T follicular helper cell (primary cell): ENCODE measurements around the gene TFDP1.
"Not testable (repeated sequence)": the region's sequence is repeated elsewhere in the genome, so short reads cannot be mapped to it uniquely, and the experiment has no call there.

Source experiments
- DNase-seq: peaks from one replicate; pipeline ENCODE4 v3.0.0-alpha.2; 2020; ENCODE audit warnings: low read depth

Gene TFDP1

GRCh38 chr13:113616991-113617749 is 32.6 kb downstream of the TFDP1 start:
- DNase-seq, result no peak

DNA sequence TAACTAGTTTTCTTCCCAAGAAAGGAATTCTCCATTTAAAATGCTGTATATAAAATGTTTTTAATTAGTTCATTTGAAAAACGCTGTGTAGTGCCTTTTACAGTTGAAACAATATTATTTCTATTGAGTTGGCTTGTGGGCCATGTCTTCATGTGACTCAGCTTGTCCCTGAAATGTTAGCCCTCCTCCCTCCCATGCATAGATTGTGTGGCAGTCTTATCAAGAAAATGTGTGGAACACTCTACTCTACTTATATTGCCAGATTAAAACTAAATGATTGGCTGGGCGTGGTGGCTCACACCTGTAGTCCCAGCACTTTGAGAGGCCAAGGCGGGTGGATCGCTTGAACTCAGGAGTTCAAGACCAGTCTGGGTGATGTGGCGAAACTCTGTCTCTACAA is 33.4 kb downstream of the TFDP1 start:
- no peak for DNase-seq

DNA sequence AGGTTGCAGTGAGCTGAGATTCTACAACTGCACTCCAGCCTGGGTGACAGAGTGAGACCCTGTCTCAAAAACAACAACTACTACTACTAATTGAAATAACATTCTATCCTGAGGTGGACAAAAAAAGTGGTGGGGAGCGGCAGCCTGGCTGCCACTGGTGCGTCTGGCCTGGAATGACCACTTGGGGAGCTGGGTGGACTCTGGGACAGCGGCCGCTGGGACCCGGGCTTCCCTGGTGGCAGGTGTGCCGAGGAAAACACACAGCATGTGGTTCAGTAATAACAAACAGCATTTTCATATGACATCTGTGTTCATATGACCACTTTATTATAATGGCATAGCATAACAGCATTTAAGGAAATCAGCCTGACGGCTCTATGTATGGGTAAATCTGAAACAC is 33.9 kb downstream of the TFDP1 start:
- no peak for DNase-seq

DNA sequence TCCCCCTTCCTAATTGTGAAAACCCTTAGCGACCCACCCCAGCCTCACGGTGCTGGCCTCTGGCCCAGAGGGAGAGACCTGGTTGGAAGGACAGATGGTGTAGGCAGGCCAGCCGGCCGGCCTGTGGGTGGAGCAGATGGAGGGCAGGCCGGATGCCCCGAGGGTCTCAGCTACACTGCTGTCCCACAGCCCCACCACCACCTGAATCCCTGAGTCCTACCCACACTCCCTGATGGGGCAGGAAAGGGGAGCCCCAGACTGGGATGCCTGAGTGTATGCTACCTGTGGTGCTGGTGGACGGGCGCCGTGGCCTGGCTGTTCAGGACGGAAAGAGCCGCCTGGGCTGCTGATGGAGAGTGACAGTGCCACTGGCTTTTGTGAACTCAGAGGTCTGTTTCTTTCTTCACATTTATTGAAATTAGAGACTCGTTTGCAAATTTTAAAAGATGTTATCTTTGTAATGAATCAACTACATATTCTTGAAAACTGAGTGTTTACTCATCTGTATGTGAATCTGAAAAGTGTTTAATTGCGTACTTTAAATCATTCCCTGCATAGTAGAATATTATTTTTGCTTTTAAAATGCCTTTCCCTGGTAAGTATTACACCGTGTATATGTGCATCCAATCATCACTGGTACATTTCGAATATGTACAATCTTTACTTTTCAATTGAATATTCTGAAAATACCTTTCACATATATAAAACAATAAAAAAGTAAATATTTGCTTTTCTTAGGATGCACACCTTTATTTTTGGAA is 35.7 kb downstream of the TFDP1 start:
- no peak for DNase-seq

- DNase-seq, result no peak
Observed at GRCh38 chr13:113621046-113621445, 36.5 kb downstream of the TFDP1 start.

DNA sequence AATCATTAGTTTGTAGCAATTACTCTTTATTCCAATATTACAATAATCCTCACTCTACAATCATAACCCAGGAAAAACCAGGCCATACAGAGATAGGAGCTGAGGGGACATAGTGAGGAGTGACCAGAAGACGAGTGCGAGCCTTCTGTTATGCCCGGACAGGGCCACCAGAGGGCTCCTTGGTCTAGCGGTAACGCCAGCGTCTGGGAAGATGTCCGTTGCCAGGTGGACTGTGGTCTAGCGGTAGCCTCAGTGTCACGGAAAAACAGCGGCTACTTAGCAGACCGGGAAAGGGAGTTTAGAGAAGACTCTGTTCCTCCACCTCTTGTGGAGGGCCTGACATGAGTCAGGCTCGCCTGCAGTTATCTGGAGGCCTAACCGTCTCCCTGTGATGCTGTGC is 36.9 kb downstream of the TFDP1 start:
- DNase-seq, result not testable (repeated sequence)

DNA sequence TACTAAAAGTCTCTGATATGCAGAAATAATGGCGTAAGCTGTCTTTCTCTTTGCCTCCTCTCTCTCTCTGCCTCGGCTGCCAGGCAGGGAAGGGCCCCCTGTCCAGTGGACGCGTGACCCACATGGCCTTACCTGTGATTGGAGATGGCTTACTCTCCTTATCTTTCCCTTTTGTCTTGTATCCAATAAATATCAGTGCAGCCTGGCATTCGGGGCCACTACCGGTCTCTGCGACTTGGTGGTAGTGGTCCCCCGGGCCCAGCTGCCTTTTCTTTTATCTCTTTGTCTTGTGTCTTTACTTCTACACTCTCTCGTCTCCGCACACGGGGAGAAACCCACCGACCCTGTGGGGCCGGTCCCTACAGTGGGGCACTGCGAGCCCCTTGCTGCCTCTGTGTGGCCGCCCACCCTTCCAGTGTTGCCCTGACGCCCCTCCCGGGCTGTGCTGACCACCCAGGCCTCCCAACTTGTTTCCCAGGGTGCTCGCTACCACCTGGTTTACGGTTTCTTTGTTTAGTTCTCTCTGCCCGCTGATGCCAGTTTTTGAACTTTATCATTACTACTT is 37.5 kb downstream of the TFDP1 start:
- DNase-seq, result not testable (repeated sequence)

DNA sequence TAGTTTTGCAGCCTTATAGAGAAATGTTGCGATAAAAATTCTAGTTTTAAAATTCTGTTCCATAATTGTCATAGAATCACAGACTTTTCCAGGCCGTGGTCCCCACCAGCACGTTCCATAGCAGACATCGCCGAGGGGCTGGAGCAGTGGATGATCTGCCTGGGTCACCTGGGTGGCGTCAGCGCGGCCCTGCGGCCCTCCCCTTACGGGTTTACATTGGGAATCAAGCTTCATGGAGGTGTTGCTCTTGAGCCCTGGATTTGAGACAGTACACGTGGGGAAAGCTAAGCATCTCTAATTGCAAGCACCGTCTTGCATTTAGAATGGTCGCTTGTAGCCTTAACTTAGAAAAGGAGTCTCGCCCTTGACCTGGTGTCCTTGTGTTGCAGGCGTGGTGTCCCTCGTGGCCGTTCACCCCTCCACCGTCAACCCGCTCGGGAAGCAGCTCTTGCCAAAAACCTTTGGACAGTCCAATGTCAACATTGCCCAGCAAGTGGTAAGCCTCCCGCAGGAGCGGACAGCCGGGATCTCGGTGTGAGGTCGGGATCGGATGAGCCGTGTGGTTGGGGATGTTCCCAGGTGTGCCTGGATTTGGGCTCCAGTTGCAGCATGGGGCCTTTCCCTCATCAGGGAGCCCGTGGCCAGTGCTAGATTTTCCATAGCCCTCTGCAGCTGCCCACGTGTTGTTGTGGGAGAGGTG is 38.4 kb downstream of the TFDP1 start:
- DNase-seq, result no peak

- DNase-seq, result no peak
Observed at GRCh38 chr13:113623491-113624234, 39.1 kb downstream of the TFDP1 start.

GRCh38 chr13:113624235-113624587 is 39.7 kb downstream of the TFDP1 start:
- DNase-seq, result no peak

DNA sequence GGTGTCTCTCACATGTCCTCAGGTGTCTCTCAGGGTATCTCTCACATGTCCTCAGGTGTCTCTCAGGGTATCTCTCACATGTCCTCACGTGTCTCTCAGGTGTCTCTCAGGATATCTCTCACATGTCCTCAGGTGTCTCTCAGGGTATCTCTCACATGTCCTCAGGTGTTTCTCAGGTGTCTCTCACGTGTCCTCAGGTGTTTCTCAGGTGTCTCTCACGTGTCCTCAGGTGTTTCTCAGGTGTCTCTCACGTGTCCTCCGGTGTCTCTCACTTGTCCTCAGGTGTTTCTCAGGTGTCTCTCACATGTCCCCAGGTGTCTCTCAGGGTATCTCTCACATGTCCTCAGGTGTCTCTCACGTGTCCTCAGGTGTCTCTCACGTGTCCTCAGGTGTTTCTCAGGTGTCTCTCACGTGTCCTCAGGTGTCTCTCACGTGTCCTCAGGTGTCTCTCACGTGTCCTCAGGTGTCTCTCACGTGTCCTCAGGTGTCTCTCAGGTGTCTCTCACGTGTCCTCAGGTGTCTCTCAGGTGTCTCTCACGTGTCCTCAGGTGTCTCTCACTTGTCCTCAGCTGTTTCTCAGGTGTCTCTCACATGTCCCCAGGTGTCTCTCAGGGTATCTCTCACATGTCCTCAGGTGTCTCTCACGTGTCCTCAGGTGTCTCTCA is 40.2 kb downstream of the TFDP1 start:
- not testable (repeated sequence) for DNase-seq

GRCh38 chr13:113625965-113626721 is 41.6 kb downstream of the TFDP1 start:
- no peak for DNase-seq

DNA sequence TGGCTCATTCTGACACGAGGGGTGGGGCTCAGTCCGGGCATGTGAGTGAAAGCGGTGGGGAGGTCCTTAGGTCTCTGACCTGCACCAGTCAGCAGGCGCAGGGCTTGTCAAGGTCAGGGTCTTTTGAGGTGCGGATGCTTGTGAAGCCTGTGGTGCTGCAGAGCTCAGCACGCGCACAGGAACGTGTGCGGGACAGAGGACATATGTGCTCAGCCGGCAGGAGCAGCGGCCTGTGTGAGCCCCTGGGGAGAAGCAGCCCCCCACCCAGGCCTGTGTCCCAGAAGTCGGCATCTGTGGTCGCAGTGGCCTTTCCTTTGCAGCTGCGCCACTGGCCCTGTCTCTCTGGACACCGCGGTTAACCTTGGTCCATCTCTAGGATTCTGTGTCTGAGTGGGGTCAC is 42.6 kb downstream of the TFDP1 start:
- no peak for DNase-seq

GRCh38 chr13:113628291-113629270 is 44.0 kb downstream of the TFDP1 start:
- no peak for DNase-seq

- DNase-seq, result no peak
Observed at GRCh38 chr13:113629866-113630265, 45.3 kb downstream of the TFDP1 start.

DNA sequence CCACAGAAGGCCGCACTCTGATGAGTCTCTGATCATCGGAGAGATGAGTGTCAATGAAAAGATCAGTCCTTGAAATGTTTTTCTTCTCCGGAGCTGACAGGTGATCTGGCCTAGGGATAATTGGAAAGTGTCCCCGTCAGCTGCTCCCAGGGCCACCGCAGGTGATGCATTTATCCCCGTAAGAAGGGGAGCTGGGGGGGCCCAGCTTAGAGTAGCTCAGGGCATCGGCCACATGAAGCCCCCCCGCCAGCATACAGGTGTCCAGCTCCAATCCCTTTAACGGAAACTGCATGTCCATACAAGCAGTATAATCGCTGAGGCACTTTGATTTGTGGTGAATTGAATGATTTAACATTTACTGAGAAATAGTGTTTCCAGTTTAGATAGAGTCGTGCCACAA is 45.7 kb downstream of the TFDP1 start:
- no peak for DNase-seq

DNA sequence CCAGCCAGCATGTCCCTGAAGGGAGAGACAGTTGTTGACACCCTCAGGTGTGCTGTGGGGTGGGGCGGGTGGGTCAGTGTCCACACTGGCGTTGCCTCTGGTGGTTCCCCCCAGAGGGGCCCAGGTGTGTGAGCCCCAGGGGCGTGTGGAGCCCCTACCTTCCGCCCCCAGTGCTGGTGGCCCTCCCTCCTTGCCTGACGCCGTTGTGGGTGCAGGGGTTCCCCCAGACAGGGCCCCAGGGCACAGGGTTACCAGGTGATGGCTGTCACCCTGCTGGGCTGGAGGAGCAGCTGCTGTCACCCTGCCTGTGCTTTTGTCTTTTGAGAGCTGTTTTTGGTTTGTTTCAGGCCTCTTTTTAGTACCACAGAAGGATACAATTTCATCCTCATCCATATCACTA is 46.3 kb downstream of the TFDP1 start:
- DNase-seq, result no peak

GRCh38 chr13:113631341-113632095 is 47.0 kb downstream of the TFDP1 start:
- DNase-seq, result no peak
